Fibroblast of the conjunctiva (primary cell): Measurements from ENCODE around the gene ZMPSTE24.
"Not testable (repeated sequence)": the region's sequence is repeated elsewhere in the genome, so short reads cannot be mapped to it uniquely, and the experiment has no call there.

Experiments used
- DNase-seq: peaks from one replicate; pipeline ENCODE4 v3.0.0-alpha.2; 2010; ENCODE audit warnings: low read depth

The ZMPSTE24 gene

DNA sequence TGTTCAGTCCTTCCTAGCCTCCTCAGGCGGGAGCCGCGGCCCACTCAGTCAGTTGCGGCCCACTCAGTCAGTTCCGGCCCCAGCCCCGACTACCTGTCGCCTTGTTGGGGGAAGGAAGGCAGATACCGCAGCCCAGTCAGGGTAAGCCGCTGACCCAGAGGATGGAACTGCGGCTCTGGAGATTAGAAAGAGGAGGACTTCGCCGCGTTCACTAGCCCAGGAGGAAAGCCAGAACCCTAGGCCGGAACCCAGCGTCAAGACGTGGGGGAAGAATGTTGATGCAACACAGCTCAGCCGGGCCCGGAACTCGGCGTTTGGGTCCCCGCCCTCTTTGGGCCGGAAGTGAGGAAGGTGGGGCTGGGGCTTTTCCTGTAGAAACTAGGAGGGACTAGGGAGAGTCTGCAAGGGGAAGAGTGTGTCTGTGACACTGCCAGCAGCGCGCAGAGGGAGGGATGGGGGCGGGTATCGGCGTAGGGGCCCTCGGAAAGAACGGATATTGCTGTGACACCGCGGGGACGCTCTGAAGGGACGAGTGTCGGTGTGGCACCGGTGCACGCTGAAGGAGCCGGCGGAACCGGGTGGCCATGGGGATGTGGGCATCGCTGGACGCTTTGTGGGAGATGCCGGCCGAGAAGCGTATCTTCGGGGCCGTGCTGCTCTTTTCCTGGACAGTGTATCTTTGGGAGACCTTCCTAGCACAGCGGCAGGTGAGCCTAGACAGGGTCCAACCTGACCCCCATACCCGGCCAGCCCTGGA lies at the start of gene ZMPSTE24:
ZMPSTE24 (plus strand) TSS at position 549 of the 757 bp plus-strand sequence; CDS start at position 585, 36 bp downstream.
- peak; percentile 93 for DNase-seq

DNA sequence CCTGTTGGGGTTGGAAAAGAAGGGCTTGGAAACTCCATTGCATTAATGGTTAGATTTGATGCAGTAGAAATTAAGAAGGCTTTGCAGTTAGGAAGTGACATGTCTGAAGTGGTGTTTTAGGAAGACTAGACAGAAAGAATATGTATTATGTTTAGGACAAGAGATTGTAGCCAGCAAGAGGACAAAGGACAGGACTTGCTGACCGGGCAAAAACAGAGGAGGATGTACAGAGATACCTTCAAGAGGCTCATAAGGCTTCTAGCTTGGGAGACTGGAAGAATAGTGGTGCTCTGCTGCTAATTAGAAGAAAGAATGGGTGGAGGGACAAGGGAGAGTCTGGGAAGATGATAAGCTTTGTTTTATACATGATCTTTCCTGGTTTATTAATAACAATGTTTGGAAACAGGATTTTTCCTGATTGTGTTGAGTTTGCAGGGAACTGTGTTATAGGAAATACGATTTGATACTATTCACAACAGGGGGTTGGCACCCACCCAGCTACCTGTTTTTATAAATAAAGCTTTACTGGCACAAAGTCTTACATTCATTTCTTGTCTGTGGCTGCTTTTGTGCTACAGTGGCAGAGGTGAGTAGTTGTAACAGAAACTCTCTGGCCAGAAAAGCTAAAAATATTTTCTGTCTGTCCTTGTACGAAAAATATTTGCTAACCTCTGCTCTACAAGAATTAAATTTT lies 47.4 kb upstream of the ZMPSTE24 start:
- no peak for DNase-seq

DNA sequence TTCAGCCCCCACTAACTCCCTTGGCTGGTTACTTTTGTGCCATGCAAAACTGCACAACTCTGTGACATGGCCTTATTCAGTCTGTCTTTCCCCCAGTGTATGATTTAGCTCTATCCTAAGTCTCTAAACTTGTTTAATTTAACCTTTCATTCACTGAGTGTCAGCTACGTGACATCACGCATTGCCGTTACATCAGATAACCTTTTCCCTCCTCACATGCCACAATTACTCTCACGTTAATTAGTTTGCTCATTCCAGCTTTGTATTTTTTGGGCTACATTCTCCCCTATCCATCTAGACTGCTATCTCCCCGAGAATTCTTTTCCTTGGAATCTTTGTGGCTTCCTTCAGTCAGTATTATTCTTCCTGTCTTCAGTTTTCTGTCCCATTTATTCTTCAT lies 39.7 kb upstream of the ZMPSTE24 start:
- no peak for DNase-seq

DNA sequence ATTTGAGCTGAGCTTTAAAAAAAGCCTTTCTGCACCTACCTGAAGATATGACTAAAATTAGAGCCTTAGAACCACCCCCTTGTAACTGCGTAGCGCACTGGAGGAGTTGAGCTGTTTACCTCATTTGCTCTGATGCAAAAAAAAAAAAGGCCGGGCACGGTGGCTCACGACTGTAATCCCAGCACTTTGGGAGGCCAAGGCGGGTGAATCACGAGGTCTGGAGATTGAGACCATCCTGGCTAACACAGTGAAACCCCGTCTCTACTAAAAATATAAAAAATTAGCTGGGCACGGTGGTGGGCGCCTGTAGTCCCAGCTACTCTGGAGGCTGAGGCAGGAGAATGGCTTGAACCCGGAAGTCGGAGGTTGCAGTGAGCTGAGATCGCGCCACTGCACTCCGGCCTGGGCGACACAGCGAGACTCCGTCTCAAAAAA lies 36.5 kb upstream of the ZMPSTE24 start:
- not testable (repeated sequence) for DNase-seq

DNA sequence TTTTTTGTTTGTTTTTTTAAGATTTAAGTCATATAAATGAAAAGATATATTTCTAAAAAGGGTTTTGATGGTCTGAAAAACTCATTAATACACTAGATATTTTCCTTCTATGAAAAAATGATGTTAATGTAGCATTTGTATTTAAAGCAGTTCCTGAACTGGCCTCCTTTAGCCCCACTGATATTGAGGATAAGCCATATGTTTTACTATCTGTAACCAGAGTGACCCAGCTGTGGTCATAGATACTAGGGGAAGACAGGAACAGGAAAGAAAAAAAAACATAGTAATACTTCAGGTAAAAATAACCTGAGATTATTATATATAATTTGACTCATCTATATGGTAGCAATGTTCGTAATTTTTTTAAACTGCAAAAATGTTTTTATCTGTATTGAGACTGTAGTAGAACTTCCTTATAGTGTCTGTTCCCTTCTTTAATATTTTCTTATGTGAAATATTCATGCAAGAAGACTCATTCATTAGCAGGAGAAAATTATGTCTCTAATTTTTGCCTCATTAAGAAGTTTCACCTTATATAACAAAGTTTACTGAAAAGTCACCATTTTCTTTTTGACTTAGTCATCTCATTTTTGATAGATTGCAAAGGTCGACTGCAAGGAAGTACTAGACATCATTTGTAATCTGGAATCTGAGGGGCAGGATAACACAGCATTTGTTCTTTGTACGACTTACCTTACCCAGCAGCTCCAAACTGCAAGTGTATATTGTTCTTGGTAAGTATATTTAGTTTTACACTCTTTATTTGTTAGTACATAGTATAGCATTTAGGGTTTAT lies 35.9 kb upstream of the ZMPSTE24 start:
- no peak for DNase-seq

DNA sequence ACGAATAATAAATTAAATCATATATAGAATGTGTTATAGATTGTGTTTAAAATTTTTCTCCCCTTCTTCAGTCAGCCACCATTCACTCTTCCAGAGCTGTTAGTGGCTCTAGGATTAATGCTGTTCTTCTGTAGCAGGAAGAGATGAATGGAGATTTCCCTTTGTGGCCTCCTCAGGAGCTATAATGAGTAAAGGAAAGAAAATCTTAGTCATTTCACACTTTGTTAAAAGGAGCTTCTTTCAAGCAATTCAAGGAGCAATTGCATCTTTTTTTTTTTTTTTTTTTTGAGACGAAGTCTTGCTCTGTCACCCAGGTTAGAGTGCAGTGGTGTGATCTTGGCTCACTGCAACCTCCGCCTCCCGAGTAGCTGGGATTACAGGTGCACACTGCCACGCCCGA lies 34.0 kb upstream of the ZMPSTE24 start:
- no peak for DNase-seq

DNA sequence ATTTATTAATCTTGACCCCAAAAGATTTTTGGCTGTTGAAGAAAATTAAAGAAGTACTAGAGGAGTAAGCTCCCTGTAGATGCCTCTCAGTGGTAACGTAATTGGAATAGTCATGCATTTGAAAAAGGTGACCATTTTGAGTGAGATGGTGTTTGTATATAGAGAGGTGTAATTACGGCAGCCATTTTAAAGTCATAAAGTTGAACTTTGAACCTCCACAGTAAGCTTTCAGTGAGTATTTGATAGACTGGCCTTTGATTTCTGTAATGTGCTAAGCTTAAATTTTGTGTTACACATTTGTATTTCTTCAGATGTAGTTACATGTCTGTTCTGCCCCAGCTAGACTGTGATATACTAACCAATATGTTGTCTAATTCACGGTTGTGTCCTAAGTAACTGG lies 31.8 kb upstream of the ZMPSTE24 start:
- no peak for DNase-seq

DNA sequence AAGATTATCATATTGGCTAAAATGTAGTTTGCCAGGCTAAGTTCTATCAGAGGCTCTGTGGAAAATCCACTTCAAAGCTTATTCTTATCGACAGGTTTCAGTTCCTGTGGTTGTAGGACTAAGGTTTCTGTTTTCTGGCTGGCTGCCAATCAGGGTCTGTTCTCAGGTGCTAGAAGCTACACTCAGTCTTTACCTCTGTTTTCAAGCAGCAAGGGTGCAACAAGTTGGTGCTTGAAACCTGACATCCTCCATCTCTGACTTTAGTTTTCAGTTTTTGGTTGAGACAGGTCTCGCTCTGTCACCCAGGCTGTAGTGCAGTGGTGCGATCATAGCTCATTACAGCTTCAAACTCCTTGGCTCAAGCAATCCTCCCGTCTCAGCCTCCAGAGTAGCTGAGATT lies 25.6 kb upstream of the ZMPSTE24 start:
- DNase-seq: no peak

DNA sequence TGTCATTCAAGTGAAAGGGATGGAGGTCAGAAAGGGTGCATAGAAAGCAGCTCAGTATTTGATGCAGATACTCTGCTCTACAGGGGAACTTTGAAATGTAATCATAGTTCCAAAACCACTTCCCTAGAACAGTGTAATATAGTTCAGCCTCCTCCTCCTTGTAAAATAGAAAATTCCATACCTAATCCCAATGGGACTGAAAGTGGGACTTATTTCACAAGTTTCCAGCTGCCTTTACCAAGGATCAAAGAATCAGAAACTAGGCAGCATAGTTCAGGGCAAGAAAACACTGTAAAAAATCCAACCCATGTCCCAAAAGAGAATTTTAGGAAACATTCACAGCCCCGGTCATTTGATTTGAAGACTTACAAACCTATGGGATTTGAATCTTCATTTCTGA lies 18.4 kb upstream of the ZMPSTE24 start:
- DNase-seq: no peak

DNA sequence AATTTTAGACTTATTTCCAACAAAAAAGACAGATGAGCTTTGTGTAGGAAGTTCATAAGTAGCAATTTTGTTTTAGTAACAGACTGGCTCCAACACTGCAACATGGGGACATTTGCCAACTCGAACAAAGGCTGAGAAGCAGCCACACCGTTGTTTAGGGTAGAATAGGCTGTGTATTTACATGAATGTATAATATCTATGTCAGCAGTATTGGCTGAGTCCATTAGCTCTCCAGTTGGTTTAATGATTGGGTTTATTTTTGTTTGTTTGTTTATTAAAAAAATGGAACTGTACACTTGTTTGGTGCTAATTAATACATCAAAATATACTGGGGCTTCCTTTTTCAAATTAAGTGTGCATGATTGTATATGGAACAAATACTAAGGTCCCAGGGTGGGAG lies 17.6 kb upstream of the ZMPSTE24 start:
- no peak for DNase-seq

DNA sequence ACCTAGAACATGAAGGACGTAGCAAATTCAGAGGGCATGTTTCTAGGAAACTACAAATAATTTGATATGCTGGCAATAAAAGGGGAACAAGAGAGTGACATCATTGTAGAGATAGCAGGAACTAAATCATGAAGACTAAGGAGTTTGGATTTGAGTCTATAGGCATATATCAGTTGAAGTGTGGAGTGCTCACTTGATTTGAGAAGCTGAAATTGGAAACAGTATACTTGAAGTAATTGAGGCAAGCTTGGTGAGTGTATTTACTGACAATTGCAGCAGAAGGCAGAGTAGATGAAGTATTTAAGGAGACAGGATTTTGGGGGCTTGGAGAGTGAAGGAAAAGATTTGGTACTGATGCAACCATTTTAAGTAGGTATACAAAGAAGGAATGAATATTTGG lies 16.7 kb upstream of the ZMPSTE24 start:
- no peak for DNase-seq

DNA sequence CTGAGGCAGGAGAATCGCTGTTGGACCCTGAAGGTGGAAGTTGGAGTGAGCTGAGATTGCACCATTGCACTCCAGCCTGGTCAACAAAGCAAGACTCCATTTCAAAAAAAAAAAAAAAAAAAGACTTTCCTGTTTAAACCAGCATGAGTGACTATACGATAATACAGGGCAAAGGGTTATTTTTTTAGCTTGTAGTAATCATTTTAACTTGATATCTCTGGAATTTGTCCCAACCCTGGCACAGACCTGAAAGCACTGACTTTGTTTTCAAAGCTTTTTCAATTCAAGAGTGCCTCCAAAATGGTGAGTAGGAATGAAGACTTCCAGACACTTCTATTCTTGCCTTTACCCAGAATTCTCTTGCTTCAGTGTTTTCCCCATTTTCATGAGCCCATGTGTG lies 14.7 kb upstream of the ZMPSTE24 start:
- DNase-seq: no peak

DNA sequence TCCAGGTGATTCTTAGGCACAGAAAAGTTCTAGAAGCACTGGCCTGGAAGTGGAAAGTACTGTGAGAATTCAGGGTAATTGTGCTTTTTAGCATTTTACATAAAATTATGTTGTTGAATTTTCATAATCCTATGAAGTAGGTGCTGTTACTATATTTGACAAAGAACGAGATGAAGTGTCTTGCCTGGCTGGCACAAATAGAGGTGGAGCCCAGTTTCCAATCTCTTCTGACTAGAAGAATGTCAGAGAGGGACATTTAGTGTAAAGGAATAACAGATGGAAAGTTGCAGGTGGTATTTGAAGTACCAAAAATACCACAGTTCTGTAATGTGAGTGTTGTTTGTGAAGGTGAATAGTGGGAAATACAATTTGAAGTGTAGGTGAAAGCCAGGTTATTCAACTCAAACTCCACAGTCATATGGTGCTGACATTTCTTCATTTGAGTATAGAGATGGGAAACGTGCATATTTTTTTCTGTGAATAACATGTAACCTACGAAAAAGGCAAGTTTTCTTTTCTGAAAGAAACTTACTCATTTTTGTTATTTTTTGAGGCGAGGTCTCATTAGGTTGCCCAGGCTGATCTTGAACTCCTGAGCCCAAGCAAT lies 13.8 kb upstream of the ZMPSTE24 start:
- no peak for DNase-seq

DNA sequence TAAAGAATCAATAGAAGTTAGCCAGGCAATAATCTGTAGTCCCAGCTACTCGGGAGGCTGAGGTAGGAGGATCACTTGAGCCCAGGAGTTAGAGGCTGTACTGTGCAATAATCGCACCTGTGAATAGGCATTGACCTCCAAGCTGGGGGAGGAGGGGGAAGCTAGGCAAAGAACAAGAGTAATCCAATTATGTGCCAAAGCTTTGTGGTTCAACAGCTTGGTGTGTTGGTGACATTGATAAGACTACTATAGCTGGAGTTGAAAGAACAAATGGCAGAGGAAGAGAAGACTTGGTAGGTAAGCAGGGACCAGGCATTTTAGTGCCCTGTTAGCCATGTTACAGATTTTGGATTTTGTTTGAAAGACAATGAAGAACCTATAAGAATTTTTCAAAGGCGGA lies 12.3 kb upstream of the ZMPSTE24 start:
- DNase-seq: no peak

DNA sequence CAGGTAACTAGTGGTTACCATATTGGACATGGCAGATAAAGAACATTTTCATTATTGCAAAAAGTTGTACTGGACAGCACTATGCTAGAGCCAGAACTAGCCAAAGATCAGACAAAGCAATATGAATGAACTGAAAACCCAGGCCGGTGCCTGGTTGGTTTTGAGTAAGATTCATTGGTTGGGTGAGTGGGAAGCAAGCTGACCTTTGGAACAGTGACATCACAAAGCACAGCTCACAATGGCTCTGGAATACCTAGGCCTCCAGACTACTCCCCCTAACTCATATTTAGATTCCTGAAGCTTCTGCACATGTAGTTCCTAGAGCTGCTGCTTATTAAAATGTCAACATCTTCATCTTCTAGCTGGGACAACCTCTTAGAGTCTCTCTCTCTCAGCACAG lies 10.4 kb upstream of the ZMPSTE24 start, which contains the start of gene TMCO2:
TMCO2 (plus strand) TSS at position 283 of the 400 bp plus-strand sequence; CDS start at position 340, 57 bp downstream.
- no peak for DNase-seq

DNA sequence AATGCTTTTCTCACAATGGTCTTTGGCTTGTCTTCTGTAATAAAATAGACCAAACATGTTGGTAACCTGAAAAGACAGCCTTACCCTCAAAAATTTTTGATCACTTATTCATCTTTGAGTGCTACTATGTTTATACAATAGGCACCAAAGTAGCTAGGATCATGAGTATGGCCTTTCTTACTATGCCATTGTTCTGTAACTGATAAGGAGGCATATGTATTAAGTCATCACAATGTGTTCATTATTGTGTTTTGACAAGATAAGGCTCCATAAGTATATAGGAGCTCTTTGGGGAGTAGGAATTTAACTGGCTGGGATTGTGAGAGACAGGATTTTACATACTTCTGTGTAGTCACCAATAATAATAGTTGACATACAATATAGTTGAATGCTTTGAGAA lies 9.6 kb upstream of the ZMPSTE24 start:
- no peak for DNase-seq

DNA sequence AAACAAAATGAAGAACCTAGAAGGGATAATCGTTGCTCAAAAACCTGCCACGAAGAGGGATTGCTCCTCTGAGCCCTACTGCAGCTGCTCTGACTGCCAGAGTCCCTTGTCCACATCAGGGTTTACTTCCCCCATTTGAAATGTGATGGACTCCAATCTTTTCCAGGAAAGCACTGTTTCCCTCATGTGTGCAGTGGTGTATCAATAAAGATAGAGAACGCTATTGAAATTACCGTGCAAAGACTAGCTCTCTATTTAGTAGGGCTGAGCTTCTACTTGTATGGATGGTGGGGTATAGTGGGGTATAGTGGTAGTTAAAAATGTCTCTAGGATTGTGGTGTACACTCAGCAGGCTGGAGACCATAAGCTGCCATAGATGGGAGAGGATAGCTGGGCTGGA lies 6.6 kb upstream of the ZMPSTE24 start:
- no peak for DNase-seq

DNA sequence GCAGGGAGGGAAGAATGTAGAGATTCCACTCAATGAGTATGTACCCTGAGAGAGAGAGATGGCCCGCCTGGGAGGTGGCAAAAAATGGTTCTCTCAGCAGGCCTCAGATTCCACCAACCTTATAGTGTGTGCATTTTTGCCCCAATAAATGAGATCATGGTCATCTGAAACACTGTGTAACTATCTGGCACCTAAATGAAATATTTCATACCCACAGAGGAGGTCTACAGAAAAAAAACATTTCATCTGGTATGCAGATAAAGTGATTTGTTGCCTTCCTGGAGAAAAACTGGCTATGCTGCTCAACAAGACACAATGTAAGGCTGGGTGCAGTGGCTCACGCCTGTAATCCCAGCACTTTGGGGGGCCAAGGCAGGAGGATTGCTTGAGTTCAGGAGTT lies 5.4 kb upstream of the ZMPSTE24 start:
- DNase-seq: no peak

DNA sequence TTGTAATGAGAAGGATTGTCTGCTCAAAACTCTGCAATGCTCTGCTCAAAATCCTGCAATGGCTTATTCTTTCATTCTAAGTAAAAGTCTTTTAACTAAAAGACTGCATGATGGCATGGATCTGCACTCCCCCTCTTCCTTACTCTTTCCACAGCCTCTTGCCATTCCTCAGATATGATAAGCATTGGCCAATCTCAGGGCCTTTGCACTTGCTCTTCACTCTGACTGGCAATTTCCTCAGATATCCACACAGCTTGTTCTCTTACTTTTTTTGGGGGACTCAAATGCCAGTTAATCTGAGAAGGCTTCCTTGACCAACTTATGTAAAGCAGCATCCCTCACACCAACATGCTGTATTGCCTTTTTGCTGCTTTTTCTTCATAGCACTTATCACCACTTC lies 2.8 kb upstream of the ZMPSTE24 start:
- no peak for DNase-seq

DNA sequence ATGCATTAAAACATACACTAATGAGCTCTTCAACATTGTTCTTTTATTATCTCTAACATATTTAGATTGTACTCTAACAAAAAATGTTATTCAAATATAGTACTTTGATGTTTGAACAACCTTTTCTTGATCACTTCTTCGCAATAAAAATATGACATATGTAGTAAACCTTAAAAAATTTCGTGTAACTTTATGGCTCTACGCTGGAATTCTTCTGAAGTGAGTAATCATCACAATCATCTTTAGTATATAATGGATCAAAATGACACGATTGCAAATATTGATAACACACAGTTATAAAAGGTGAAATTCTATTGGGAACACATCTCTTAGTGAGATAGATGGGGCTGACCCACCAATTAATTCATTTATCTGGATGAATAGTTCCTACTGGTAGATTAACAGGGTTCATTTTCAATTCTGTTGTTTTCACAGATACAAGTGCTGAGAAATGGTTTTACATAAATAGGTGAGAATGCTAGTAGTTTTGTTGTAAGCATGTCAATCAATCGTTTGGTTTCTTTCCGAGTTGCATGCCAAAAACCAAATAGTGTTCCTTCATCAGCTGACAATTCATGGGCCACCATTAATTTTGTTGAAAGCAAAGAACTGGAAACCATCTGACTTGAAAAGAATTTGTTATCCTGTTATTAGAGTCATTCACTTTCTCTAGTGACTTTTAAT lies 1.5 kb upstream of the ZMPSTE24 start:
- DNase-seq: no peak

DNA sequence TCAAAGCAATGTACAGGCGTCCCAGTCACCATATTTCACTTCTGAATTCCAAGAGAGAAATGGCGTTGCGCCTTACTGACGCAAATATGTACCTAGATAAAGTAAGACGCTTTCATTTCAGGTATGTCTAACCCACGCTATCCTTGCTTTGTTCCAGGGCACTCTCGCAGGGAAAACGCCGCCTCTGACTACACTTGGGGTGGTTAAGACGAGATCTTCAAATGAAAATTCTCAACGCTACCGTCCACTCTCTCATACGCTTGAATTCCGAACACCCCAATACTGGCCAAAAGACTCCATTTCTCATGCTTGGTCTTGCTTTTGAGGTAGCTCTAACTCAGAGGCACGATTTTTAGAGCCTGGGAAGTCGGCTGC lies 736 bp upstream of the ZMPSTE24 start:
- no peak for DNase-seq

DNA sequence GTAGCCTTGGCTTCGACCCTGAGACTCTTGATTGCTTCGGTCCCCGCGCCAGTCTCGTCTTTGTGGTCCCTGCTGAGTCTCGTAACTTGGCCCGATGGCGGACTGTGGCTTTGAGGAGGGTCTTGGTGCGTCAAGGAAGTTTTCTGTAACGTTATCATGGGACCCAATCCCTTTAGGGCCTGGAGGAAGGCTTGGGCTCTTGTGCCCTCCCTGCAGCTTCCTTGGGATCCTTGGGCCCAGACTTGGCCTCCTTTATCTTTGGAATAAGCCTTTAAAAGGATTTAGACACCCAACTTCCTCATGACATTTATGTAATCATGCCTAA lies 371 bp downstream of the ZMPSTE24 start:
- DNase-seq: no peak
